NB4 (cell line): ENCODE measurements around the gene VGLL2.

Experiments
- CTCF ChIP-seq: IDR thresholded peaks from one replicate; pipeline ENCODE4 v1.5.1; 2012; ENCODE audit warnings: low read depth, low read length
- POLR2A ChIP-seq: IDR thresholded peaks from 2 replicates; pipeline ENCODE4 v1.6.1; 2011; ENCODE audit warnings: mild to moderate bottlenecking; ENCODE audit not compliant: insufficient read length; ENCODE audit errors: extremely low read depth

- no peak for TF ChIP-seq POLR2A
- no peak for TF ChIP-seq CTCF
Measured at GRCh38 chr6:117263353-117263927, 1.9 kb upstream of the VGLL2 start.
